GM13977 (cell line): ENCODE data around the gene SEMA3F.
A peak's percentile ranks its signal among the peaks of the same experiment; 100 is the strongest.

Source experiments
- DNase-seq: peaks from one replicate; pipeline ENCODE4 v3.0.0; 2012; ENCODE audit warnings: low spot score
- CTCF ChIP-seq: IDR thresholded peaks from 2 replicates; pipeline ENCODE4 v1.5.1; 2012; ENCODE audit warnings: mild to moderate bottlenecking, control low read depth; ENCODE audit not compliant: insufficient read depth; ENCODE audit errors: extremely low read depth, missing control alignments
- in situ Hi-C: fragments of 300-500 bp; cut with MboI; formaldehyde crosslinking; loops from one replicate; pipeline ENCODE4 v1.12.0; 2022; ENCODE audit warnings: low sequenced_read_pairs, low pct_unique_long_range_greater_than_20kb, mixed read lengths, inconsistent platforms; ENCODE audit not compliant: unreplicated experiment

Gene SEMA3F

GRCh38 chr3:50233176-50233575 is 78.1 kb downstream of the SEMA3F start:
- in situ Hi-C loops = no loop called here
- no peak for DNase-seq
- no peak for TF ChIP-seq CTCF

GRCh38 chr3:50235716-50236483 is 80.8 kb downstream of the SEMA3F start, which contains the start of gene GNAI2:
GNAI2 (plus strand) TSS chr3:50236204; CDS start chr3:50236336, 132 bp downstream.
- in situ Hi-C loops = no loop called here

GRCh38 chr3:50236484-50237132 is 81.5 kb downstream of the SEMA3F start:
- DNase-seq = no peak
- TF ChIP-seq CTCF = no peak
- in situ Hi-C loops = no loop called here

More at GRCh38 chr3:50235716-50236483, 80.8 kb downstream of the SEMA3F start, which contains the start of gene GNAI2:
- peak; percentile 100 for DNase-seq
- TF ChIP-seq CTCF = no peak

- in situ Hi-C loops = no loop called here
- peak; percentile 45 for DNase-seq
- no peak for TF ChIP-seq CTCF
Measured at GRCh38 chr3:50237133-50237651, 82.1 kb downstream of the SEMA3F start.

GRCh38 chr3:50237754-50238548 is 82.8 kb downstream of the SEMA3F start:
- in situ Hi-C loops = no loop called here
- no peak for TF ChIP-seq CTCF
- DNase-seq = peak; percentile 90

GRCh38 chr3:50238549-50239026 is 83.5 kb downstream of the SEMA3F start:
- TF ChIP-seq CTCF = no peak
- in situ Hi-C loops = no loop called here
- no peak for DNase-seq
